ENCODE data around the gene RBM19.

DNA sequence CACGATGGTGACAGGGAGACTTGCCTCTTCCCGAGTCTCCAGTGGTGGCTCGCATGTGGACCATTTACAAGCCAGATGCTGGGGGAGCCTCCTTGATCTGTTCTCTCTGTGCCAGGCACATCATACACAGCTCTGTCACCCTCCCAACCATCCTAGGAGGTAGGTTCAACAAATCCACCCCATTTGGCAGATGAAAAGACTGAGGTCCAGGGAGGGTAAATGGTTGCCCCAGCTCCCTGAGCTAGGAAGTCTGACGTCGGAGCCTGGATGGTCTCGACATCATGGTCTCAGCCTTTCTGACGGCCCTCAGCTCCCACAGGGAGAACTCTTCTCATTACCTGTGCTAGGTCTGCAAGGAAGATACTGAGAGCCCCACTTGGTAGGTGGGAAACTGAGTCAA lies 189.6 kb downstream of the RBM19 start:
- TF ChIP-seq, protein P1, sequence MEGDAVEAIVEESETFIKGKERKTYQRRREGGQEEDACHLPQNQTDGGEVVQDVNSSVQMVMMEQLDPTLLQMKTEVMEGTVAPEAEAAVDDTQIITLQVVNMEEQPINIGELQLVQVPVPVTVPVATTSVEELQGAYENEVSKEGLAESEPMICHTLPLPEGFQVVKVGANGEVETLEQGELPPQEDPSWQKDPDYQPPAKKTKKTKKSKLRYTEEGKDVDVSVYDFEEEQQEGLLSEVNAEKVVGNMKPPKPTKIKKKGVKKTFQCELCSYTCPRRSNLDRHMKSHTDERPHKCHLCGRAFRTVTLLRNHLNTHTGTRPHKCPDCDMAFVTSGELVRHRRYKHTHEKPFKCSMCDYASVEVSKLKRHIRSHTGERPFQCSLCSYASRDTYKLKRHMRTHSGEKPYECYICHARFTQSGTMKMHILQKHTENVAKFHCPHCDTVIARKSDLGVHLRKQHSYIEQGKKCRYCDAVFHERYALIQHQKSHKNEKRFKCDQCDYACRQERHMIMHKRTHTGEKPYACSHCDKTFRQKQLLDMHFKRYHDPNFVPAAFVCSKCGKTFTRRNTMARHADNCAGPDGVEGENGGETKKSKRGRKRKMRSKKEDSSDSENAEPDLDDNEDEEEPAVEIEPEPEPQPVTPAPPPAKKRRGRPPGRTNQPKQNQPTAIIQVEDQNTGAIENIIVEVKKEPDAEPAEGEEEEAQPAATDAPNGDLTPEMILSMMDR (IDR thresholded peaks at IDR 0.05; ENCODE audit: low read length), result no peak
- no peak for TF ChIP-seq EZH2 (optimal IDR thresholded peaks at IDR 0.05; ENCODE audit: low read depth, low read length)
